Measurements from ENCODE around the gene TMEM248.
"Not testable (repeated sequence)": the region's sequence is repeated elsewhere in the genome, so short reads cannot be mapped to it uniquely, and the experiment has no call there.

The TMEM248 gene

GRCh38 chr7:66920769-66921395 lies at the start of gene TMEM248:
TMEM248 (plus strand) TSS chr7:66921225; CDS start chr7:66941866, 20,641 bp downstream.
- peak; percentile 81 for DNase-seq (ENCODE audit: low read depth)

GRCh38 chr7:66873476-66873875 lies 47.5 kb upstream of the TMEM248 start:
- DNase-seq (ENCODE audit: low read depth) = no peak

GRCh38 chr7:66877577-66878300 lies 43.3 kb upstream of the TMEM248 start:
- no peak for DNase-seq (ENCODE audit: low read depth)

- not testable (repeated sequence) for DNase-seq (ENCODE audit: low read depth)
Observed at GRCh38 chr7:66878301-66878685, 42.7 kb upstream of the TMEM248 start.

GRCh38 chr7:66880053-66880452 lies 41.0 kb upstream of the TMEM248 start:
- DNase-seq (ENCODE audit: low read depth) = no peak

GRCh38 chr7:66880577-66880976 lies 40.4 kb upstream of the TMEM248 start:
- DNase-seq (ENCODE audit: low read depth) = not testable (repeated sequence)

- no peak for DNase-seq (ENCODE audit: low read depth)
Observed at GRCh38 chr7:66883716-66884115, 37.3 kb upstream of the TMEM248 start.

GRCh38 chr7:66884556-66884955 lies 36.5 kb upstream of the TMEM248 start:
- DNase-seq (ENCODE audit: low read depth) = not testable (repeated sequence)

GRCh38 chr7:66886152-66886551 lies 34.9 kb upstream of the TMEM248 start:
- DNase-seq (ENCODE audit: low read depth) = no peak

- not testable (repeated sequence) for DNase-seq (ENCODE audit: low read depth)
Observed at GRCh38 chr7:66888223-66888622, 32.8 kb upstream of the TMEM248 start.

- no peak for DNase-seq (ENCODE audit: low read depth)
Observed at GRCh38 chr7:66894463-66895080, 26.5 kb upstream of the TMEM248 start.

GRCh38 chr7:66896441-66896840 lies 24.6 kb upstream of the TMEM248 start:
- no peak for DNase-seq (ENCODE audit: low read depth)

- DNase-seq (ENCODE audit: low read depth) = no peak
Observed at GRCh38 chr7:66899552-66900280, 21.3 kb upstream of the TMEM248 start.

GRCh38 chr7:66901941-66902843 lies 18.8 kb upstream of the TMEM248 start:
- DNase-seq (ENCODE audit: low read depth) = no peak

GRCh38 chr7:66902844-66903180 lies 18.2 kb upstream of the TMEM248 start:
- DNase-seq (ENCODE audit: low read depth) = no peak

GRCh38 chr7:66903360-66904062 lies 17.5 kb upstream of the TMEM248 start:
- DNase-seq (ENCODE audit: low read depth) = no peak

GRCh38 chr7:66904063-66904593 lies 16.9 kb upstream of the TMEM248 start:
- DNase-seq (ENCODE audit: low read depth) = no peak

- DNase-seq (ENCODE audit: low read depth) = no peak
Observed at GRCh38 chr7:66905278-66905677, 15.7 kb upstream of the TMEM248 start.

- DNase-seq (ENCODE audit: low read depth) = no peak
Observed at GRCh38 chr7:66905689-66906088, 15.3 kb upstream of the TMEM248 start.

- no peak for DNase-seq (ENCODE audit: low read depth)
Observed at GRCh38 chr7:66907731-66908130, 13.3 kb upstream of the TMEM248 start.

- not testable (repeated sequence) for DNase-seq (ENCODE audit: low read depth)
Observed at GRCh38 chr7:66908598-66908997, 12.4 kb upstream of the TMEM248 start.

Measured in stimulated activated CD8-positive, alpha-beta memory T cell treated with anti-CD3 and anti-CD28 coated beads, Interleukin-12 subunit alpha, Interleukin-12 subunit beta, amount 100 ng/mL, for 1 hour (primary cell).